Adrenal gland (tissue), 12 donors: ENCODE results near the gene SALL3. TPM values are rescaled to one million over a fixed set of nuclear protein-coding genes. Genes with fewer than 3 reads are reported as not detected.

ENCODE experiments used
- DNase-seq, 7 donors: peaks; one replicate each; pipeline ENCODE4 v3.0.0-alpha.2; 2019 to 2020
- H3K27ac ChIP-seq, 5 donors: fragments of 200-600 bp; sonication (generic) in 4 of 5; 1 replicate in 3 of 5; 2 replicates in 2 of 5; pipeline versions ENCODE4 v1.5.1 to v1.8.0; 2016 to 2020; ENCODE audit warnings: mild to moderate bottlenecking in 1 of 5
- H3K27me3 ChIP-seq: fragments of 200-600 bp; 2 replicates; pipeline ENCODE4 v1.8.0; 2021
- H3K36me3 ChIP-seq, 2 donors: fragments of 200-600 bp; replicated peaks in 1 of 2; 1 replicate in 1 of 2; 2 replicates in 1 of 2; pipeline versions ENCODE4 v1.5.1 to v1.8.0; 2018 to 2022
- H3K4me1 ChIP-seq, 2 donors: fragments of 200-600 bp; replicated peaks in 1 of 2; 1 replicate in 1 of 2; 2 replicates in 1 of 2; pipeline versions ENCODE4 v1.5.1 to v1.8.0; 2018 to 2021
- H3K4me3 ChIP-seq, 4 donors: fragments of 200-600 bp; sonication (generic) in 3 of 4; one replicate each; pipeline ENCODE4 v1.5.1; 2016 to 2018
- H3K9me3 ChIP-seq, 3 donors: fragments of 200-600 bp; sonication (generic) in 1 of 3; replicated peaks in 1 of 3; 1 replicate in 2 of 3; 2 replicates in 1 of 3; pipeline versions ENCODE4 v1.5.1 to v1.8.0; 2016 to 2021
- POLR2A ChIP-seq, 2 donors: fragments of 450-650 bp; IDR thresholded peaks; one replicate each; pipeline ENCODE4 v1.6.1; 2017; ENCODE audit warnings: antibody characterized with exemption in 2 of 2, mild to moderate bottlenecking in 2 of 2, moderate library complexity in 1 of 2
- WGBS, 4 donors: extraction: QIAGEN DNeasy Blood & Tissue Kit in 2 of 4; methylation state at CpG; one replicate each; pipeline versions ENCODE4 v1.1.5 to v1.1.7; 2013 to 2017; 5-methylcytosine and 5-hydroxymethylcytosine counted together
- intact Hi-C, 2 donors: fragments of 100-400 bp; cut with DNase I; formaldehyde crosslinking; loops; one replicate each; pipeline versions ENCODE4 v1.14.1 to v1.15.0; 2022 to 2023
- polyA plus RNA-seq, 3 donors: library from polyadenylated mRNA; stranded (reverse); fragments of 200-250 nt in 2 of 3; fragments of 350-450 nt in 1 of 3; fragmentation: Illumina TruSeq in 1 of 3; extraction: RNeasy Lipid Tissue Mini Kit (QIAGEN cat#74804) in 1 of 3; gene quantifications; one replicate each; pipeline ENCODE4 v1.2.3, GENCODE V29; 2013 to 2014
- total RNA-seq, 9 donors: library from RNA; depleted of rRNA in 4 of 9; stranded (reverse); fragments of >200 nt in 4 of 9; fragments of 120-200 nt in 1 of 9; fragmentation: NEBNext Ultra II Directional in 1 of 9; extraction: Animal tissue kit (Norgen Biotek cat#: 25700) in 1 of 9; gene quantifications; one replicate each; pipeline versions ENCODE4 v1.1.0 to v1.2.4, GENCODE V29; 2013 to 2023
- TF ChIP-seq, protein P1 (sequence below), 6 experiments: fragments of 450-650 bp in 4 of 6; fragments of 200-600 bp in 2 of 6; sonication (generic) in 1 of 6; IDR thresholded peaks; 1 replicate in 5 of 6; 2 replicates in 1 of 6; pipeline versions ENCODE4 v1.5.1 to v1.8.0; 2016 to 2021; ENCODE audit warnings: antibody characterized with exemption in 6 of 6, mild to moderate bottlenecking in 2 of 6, moderate library complexity in 1 of 6
- donor health status: healthy with polysubstance abuse.
- donor health status: Bipolar disorder and iron deficiency.
- donor health status: DM: yes; HTN: yes; CAD: no.
- donor health status: DM: no; HTN: no; CAD: no.
- donor health status: DM: no; HTN: no; CAD: no.
- donor health status: DM: yes; HTN: yes; CAD: no.

The SALL3 gene
- total and polyA plus RNA-seq, 12 donors, result 0.11 TPM; not detected in 11

DNA sequence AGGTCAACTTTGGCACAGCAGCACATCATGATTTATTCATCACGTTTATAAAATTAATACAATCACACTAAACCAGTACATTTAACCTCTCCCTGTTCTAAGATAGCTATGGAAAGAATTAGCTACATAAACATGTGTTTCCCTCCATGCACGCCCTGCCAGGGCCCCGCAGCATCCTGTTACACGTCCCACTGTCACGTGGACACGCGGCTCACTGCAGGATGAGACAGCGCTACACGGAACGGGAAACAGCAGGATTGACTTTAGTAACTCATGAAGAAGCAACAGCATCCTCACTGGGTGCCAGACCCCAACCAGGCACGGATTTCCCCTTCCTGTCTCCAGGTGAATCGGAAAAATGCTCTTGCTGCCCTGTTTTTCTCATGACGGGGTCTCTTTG is 30.9 kb upstream of the SALL3 start:
- intact Hi-C loops, result no loop called here
- DNase-seq, result no peak
- Histone ChIP-seq H3K27me3 (peaks cover 9% of the 10 kb centered on the region), H3K36me3 (no peaks in the 10 kb centered on the region), H3K4me1 (no peaks in the 10 kb centered on the region), H3K27ac (no peak overlapping the region), H3K9me3 (no peaks in the 10 kb centered on the region), H3K4me3 (no peak overlapping the region)
- WGBS, 4 donors, result 72 to 82% (median 77%) methylated on average over 13 of the region's 13 CpGs
- TF ChIP-seq, protein P1, sequence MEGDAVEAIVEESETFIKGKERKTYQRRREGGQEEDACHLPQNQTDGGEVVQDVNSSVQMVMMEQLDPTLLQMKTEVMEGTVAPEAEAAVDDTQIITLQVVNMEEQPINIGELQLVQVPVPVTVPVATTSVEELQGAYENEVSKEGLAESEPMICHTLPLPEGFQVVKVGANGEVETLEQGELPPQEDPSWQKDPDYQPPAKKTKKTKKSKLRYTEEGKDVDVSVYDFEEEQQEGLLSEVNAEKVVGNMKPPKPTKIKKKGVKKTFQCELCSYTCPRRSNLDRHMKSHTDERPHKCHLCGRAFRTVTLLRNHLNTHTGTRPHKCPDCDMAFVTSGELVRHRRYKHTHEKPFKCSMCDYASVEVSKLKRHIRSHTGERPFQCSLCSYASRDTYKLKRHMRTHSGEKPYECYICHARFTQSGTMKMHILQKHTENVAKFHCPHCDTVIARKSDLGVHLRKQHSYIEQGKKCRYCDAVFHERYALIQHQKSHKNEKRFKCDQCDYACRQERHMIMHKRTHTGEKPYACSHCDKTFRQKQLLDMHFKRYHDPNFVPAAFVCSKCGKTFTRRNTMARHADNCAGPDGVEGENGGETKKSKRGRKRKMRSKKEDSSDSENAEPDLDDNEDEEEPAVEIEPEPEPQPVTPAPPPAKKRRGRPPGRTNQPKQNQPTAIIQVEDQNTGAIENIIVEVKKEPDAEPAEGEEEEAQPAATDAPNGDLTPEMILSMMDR (IDR thresholded peaks at IDR 0.05), result no peak
- TF ChIP-seq POLR2A (IDR thresholded peaks at IDR 0.05), result no peak

DNA sequence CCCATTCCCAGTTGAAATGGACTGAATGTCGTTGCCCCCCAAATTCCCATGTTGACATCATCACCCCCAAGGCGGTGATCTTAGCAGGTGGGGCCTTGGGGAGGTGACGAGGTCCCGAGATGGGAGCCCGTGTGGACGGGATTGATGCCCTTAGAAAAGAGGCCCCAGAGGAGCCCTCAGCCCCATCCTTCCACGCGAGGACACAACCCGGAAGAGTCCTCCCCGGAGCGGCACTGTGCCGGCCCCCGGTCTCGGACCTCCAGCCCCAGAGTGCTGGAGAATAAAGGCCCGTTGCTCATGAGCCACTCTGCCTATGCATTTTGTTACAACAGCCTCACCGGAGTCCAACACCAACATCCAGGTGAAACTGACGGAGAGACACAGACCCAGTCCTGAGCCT is 30.4 kb upstream of the SALL3 start:
- Histone ChIP-seq H3K4me1 (no peaks in the 10 kb centered on the region), H3K9me3 (no peaks in the 10 kb centered on the region), H3K4me3 (no peak overlapping the region), H3K27me3 (peaks cover 9% of the 10 kb centered on the region), H3K36me3 (no peaks in the 10 kb centered on the region), H3K27ac (no peak overlapping the region)
- no peak for TF ChIP-seq POLR2A (IDR thresholded peaks at IDR 0.05)
- TF ChIP-seq, protein P1 (IDR thresholded peaks at IDR 0.05), result no peak
- WGBS, 4 donors, result 81 to 89% (median 86%) methylated on average over 6 to 17 of the region's 17 CpGs
- no peak for DNase-seq
- intact Hi-C loops, result no loop called here

DNA sequence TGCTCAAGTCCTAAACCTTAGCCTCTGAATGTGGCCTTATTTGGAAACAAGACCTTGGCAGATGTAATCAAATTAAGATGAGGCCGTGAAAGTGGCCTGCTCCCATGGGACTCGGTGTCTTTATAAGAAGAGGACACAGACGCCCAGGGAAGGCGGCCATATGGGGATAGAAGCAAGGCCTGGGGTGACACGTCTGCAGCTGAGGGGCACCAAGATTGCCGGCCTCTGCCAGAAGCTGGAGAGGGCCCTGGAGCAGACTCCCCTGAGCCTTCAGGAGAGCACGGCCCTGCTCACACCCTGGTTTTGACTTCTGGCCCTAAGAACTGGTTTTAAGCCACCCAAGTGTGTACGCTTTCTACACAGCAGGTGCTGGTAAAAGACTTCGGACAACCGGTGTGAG is 29.2 kb upstream of the SALL3 start:
- no peaks in the 10 kb centered on the region for H3K36me3 ChIP-seq
- intact Hi-C loops, result no loop called here
- no peaks in the 10 kb centered on the region for H3K4me1 ChIP-seq
- H3K27me3 ChIP-seq, result peaks cover 9% of the 10 kb centered on the region
- WGBS, 4 donors, result 70 to 79% (median 75%) methylated on average over 8 to 10 of the region's 10 CpGs
- no peak overlapping the region for H3K27ac ChIP-seq
- H3K9me3 ChIP-seq, result no peaks in the 10 kb centered on the region
- TF ChIP-seq POLR2A (IDR thresholded peaks at IDR 0.05), result no peak
- TF ChIP-seq, protein P1 (IDR thresholded peaks at IDR 0.05), result no peak
- H3K4me3 ChIP-seq, result no peak overlapping the region
- no peak for DNase-seq

DNA sequence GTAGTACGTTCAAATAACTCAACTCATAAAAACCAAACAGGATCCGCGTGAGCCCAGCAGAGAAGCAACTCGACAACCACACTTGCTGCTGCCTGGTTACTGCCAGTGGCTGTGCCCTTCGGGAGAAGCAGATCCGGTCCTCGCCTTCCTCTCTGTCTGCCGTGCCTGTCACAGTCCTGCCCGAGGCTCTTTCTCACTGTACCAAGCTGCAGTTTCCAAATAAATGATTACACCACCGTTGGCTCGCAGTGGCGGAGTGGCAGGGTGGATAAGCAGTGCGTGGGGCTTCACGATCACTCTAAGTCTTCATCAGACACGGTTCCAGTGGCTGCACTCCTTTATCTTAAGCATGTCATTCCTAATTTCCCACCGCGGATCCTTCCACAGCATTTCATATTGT is 26.1 kb upstream of the SALL3 start:
- WGBS, 4 donors, result 72 to 78% (median 77%) methylated on average over 16 to 17 of the region's 17 CpGs
- Histone ChIP-seq H3K4me1 (no peaks in the 10 kb centered on the region), H3K27ac (no peak overlapping the region), H3K9me3 (no peaks in the 10 kb centered on the region), H3K27me3 (peaks cover 6% of the 10 kb centered on the region), H3K4me3 (no peak overlapping the region), H3K36me3 (no peaks in the 10 kb centered on the region)
- TF ChIP-seq POLR2A (IDR thresholded peaks at IDR 0.05), result no peak
- no peak for DNase-seq
- intact Hi-C loops, result no loop called here

DNA sequence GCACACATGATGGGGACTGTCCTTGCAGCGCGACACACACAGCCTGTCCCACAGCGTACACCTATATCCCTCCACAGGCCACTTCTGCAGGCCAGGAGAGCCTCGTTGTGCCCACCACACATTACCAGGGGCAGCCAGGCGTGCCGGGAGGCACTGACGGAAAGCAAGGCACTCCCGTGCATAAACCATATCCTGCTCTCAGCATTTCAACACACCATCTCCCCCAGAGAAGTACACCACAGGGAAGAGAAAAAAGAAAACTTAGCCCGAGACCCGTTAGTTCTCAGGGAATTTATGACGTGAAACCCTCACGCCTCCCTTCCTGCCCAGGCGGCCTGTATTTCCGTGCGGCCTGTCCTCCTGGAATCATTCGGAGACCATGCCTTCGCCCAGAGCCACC is 24.6 kb upstream of the SALL3 start:
- intact Hi-C loops, result no loop called here
- no peaks in the 10 kb centered on the region for H3K9me3 ChIP-seq
- no peaks in the 10 kb centered on the region for H3K27me3 ChIP-seq
- H3K27ac ChIP-seq, result no peak overlapping the region
- no peak overlapping the region for H3K4me3 ChIP-seq
- no peak for TF ChIP-seq POLR2A (IDR thresholded peaks at IDR 0.05)
- TF ChIP-seq, protein P1 (IDR thresholded peaks at IDR 0.05), result no peak
- no peak for DNase-seq
- no peaks in the 10 kb centered on the region for H3K4me1 ChIP-seq
- WGBS, 4 donors, result 72 to 77% (median 74%) methylated on average over 17 of the region's 17 CpGs
- no peaks in the 10 kb centered on the region for H3K36me3 ChIP-seq
